ENCODE results near the gene KLHL22. TPM values are rescaled to one million over a fixed set of nuclear protein-coding genes. Genes with fewer than 3 reads are reported as not detected.
A peak's percentile ranks its signal among the peaks of the same experiment; 100 is the strongest.
"Not testable (repeated sequence)": the region's sequence is repeated elsewhere in the genome, so short reads cannot be mapped to it uniquely, and the experiment has no call there.

KLHL22 gene
- total RNA-seq, 6 donors from 2014 or later = 17.5 to 48.2 (median 22.7) TPM

- Histone ChIP-seq H3K4me3 (no peak overlapping the region), H3K36me3 (peaks cover 0 to 7% (median 2%) of the 10 kb centered on the region in 4 donors), H3K9me3 (no peaks in the 10 kb centered on the region), H3K4me1 (peaks cover 0 to 3% (median 0%) of the 10 kb centered on the region in 4 donors), H3K27ac (no peak overlapping the region), H3K27me3 (no peaks in the 10 kb centered on the region)
- TF ChIP-seq EP300 (IDR thresholded peaks at IDR 0.05) = no peak
- no peak for TF ChIP-seq POLR2AphosphoS5 (IDR thresholded peaks at IDR 0.05)
- TF ChIP-seq CTCF (IDR thresholded peaks at IDR 0.05) = no peak
- no peak for TF ChIP-seq POLR2A (IDR thresholded peaks at IDR 0.05)
- DNase-seq (peak in 1 of 2 donors; percentile 67), ATAC-seq (ENCODE audit: low FRiP score in 2 of 2) (no peak)
- 92 to 94% methylated on average over 5 to 14 of the region's 14 CpGs for WGBS, 2 donors
Measured at GRCh38 chr22:20483771-20484170, 11.8 kb downstream of the KLHL22 start.

DNA sequence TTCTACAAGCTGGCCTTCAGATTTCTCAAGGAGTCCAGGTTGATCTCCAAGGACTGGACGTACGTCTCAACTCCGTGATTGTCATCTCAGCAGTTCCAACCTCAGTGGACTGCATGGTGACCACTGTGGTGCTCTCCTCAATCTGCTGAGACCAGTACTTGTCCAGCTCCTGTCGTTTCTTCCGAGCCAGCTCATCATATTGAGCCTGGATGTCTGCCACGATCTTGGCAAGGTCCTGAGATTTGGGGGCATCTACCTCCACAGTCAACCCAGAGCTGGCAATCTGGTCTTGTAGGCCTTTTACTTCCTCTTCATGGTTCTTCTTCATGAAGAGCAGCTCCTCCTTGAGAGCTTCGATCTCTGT lies 12.5 kb downstream of the KLHL22 start:
- not testable (repeated sequence) for H3K9me3 ChIP-seq; H3K27ac ChIP-seq; H3K4me3 ChIP-seq; H3K27me3 ChIP-seq; DNase-seq; H3K4me1 ChIP-seq; H3K36me3 ChIP-seq; ATAC-seq (ENCODE audit: low FRiP score in 2 of 2)
- 98 to 99% methylated on average over 7 of the region's 7 CpGs for WGBS, 2 donors

- 100% methylated on average over 1 of the region's 1 CpG for WGBS, 2 donors
- no peaks in the 10 kb centered on the region for H3K9me3 ChIP-seq
- no peaks in the 10 kb centered on the region for H3K36me3 ChIP-seq
- H3K27me3 ChIP-seq = no peaks in the 10 kb centered on the region
- no peak for DNase-seq
- no peaks in the 10 kb centered on the region for H3K4me1 ChIP-seq
- no peak for ATAC-seq (ENCODE audit: low FRiP score in 2 of 2)
- no peak overlapping the region for H3K4me3 ChIP-seq
- H3K27ac ChIP-seq = no peak overlapping the region
- TF ChIP-seq EP300 (IDR thresholded peaks at IDR 0.05) (no peak), CTCF (IDR thresholded peaks at IDR 0.05) (no peak), POLR2A (IDR thresholded peaks at IDR 0.05) (no peak), POLR2AphosphoS5 (IDR thresholded peaks at IDR 0.05) (no peak)
Measured at GRCh38 chr22:20479612-20480196, 15.9 kb downstream of the KLHL22 start.

GRCh38 chr22:20478059-20478458 lies 17.5 kb downstream of the KLHL22 start:
- not testable (repeated sequence) for H3K36me3 ChIP-seq; H3K27me3 ChIP-seq; H3K9me3 ChIP-seq; H3K27ac ChIP-seq; DNase-seq; H3K4me3 ChIP-seq; ATAC-seq (ENCODE audit: low FRiP score in 2 of 2); H3K4me1 ChIP-seq
- 94 to 97% methylated on average over 6 of the region's 6 CpGs for WGBS, 2 donors

- H3K4me1 ChIP-seq; H3K4me3 ChIP-seq; H3K27ac ChIP-seq; H3K36me3 ChIP-seq; H3K27me3 ChIP-seq; DNase-seq; ATAC-seq (ENCODE audit: low FRiP score in 2 of 2); H3K9me3 ChIP-seq: not testable (repeated sequence)
- 92 to 94% methylated on average over 12 of the region's 12 CpGs for WGBS, 2 donors
Measured at GRCh38 chr22:20475569-20475968, 20.0 kb downstream of the KLHL22 start.

GRCh38 chr22:20475115-20475436 lies 20.5 kb downstream of the KLHL22 start:
- H3K9me3 ChIP-seq = no peaks in the 10 kb centered on the region
- TF ChIP-seq POLR2A (IDR thresholded peaks at IDR 0.05) (no peak), POLR2AphosphoS5 (IDR thresholded peaks at IDR 0.05) (no peak), CTCF (IDR thresholded peaks at IDR 0.05) (no peak), EP300 (IDR thresholded peaks at IDR 0.05) (no peak)
- no peaks in the 10 kb centered on the region for H3K27me3 ChIP-seq
- H3K4me1 ChIP-seq = no peaks in the 10 kb centered on the region
- no peak overlapping the region for H3K4me3 ChIP-seq
- H3K36me3 ChIP-seq = peaks cover 0 to 12% (median 4%) of the 10 kb centered on the region in 4 donors
- ATAC-seq (ENCODE audit: low FRiP score in 2 of 2) (no peak), DNase-seq (no peak)
- H3K27ac ChIP-seq = no peak overlapping the region
- 95 to 99% methylated on average over 4 of the region's 4 CpGs for WGBS, 2 donors
